Measurements from ENCODE around the gene ASB10. TPM values are rescaled to one million over a fixed set of nuclear protein-coding genes. Genes with fewer than 3 reads are reported as not detected.

The ASB10 gene
- total RNA-seq, 2 donors from 2014 or later = not detected

DNA sequence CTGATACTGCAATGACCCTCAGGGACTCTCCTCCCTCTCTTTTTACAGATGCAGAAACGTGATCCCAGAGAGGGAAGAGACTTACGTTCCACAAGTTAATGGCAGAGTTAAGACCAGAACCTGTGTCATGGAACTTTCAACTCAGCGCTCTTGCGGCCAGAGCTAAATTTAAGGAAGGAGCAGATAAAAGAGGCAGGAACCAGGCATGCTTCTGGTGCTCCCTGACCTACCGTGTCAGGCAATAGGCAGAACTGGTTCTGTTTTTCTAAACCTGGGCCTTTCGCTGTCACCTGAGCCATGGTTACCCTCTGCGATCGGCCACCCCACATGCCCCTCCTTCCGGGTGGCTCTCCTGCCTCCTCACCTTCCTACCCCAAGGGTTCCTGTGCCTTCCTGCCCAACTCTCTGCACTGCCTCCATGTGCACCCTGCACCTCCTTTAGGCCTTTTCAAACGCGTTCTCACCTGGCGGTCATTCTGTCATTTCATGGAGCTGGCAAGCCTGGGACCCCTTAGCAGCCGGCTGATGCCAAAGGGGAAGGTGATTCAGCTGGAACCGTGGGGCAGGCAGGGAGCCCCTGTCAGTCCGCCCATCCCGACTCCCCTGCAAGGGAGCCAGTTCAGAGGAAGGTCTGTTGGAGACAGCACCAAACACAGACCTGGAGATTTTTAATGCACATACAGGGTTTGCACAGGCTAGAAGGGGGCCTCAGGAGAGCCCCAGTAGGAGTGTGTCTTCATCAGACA, 11.8 kb downstream of the ASB10 start:
- no peak for DNase-seq
- peaks cover 11% of the 10 kb centered on the region for H3K4me1 Mint-ChIP-seq
- H3K4me3 Mint-ChIP-seq = no peak overlapping the region
- H3K36me3 Mint-ChIP-seq (ENCODE audit: low read depth) = peaks cover 2% of the 10 kb centered on the region
- ATAC-seq = no peak
- H3K9me3 ChIP-seq (ENCODE audit: control insufficient read depth, low read length, poor library complexity, severe bottlenecking) = no peaks in the 10 kb centered on the region
- H3K27ac Mint-ChIP-seq = no peak overlapping the region
- peaks cover 32% of the 10 kb centered on the region for H3K27me3 Mint-ChIP-seq

- Mint-ChIP-seq H3K36me3 (ENCODE audit: low read depth) (peaks cover 2% of the 10 kb centered on the region), H3K4me3 (no peak overlapping the region), H3K27me3 (peaks cover 39% of the 10 kb centered on the region), H3K4me1 (peaks cover 11% of the 10 kb centered on the region), H3K27ac (no peak overlapping the region)
- H3K9me3 ChIP-seq (ENCODE audit: control insufficient read depth, low read length, poor library complexity, severe bottlenecking) = no peaks in the 10 kb centered on the region
- DNase-seq (no peak), ATAC-seq (no peak)
These were observed 12.6 kb downstream of the ASB10 start for GRCh38 chr7:151174246-151175046.

- no peaks in the 10 kb centered on the region for H3K9me3 ChIP-seq (ENCODE audit: control insufficient read depth, low read length, poor library complexity, severe bottlenecking)
- ATAC-seq (no peak), DNase-seq (no peak)
- peaks cover 14% of the 10 kb centered on the region for H3K4me1 Mint-ChIP-seq
- H3K4me3 Mint-ChIP-seq = no peak overlapping the region
- H3K27ac Mint-ChIP-seq = no peak overlapping the region
- H3K27me3 Mint-ChIP-seq = peaks cover 41% of the 10 kb centered on the region
- peaks cover under 1% of the 10 kb centered on the region for H3K36me3 Mint-ChIP-seq (ENCODE audit: low read depth)
These were observed 13.4 kb downstream of the ASB10 start for GRCh38 chr7:151173386-151174245.

DNA sequence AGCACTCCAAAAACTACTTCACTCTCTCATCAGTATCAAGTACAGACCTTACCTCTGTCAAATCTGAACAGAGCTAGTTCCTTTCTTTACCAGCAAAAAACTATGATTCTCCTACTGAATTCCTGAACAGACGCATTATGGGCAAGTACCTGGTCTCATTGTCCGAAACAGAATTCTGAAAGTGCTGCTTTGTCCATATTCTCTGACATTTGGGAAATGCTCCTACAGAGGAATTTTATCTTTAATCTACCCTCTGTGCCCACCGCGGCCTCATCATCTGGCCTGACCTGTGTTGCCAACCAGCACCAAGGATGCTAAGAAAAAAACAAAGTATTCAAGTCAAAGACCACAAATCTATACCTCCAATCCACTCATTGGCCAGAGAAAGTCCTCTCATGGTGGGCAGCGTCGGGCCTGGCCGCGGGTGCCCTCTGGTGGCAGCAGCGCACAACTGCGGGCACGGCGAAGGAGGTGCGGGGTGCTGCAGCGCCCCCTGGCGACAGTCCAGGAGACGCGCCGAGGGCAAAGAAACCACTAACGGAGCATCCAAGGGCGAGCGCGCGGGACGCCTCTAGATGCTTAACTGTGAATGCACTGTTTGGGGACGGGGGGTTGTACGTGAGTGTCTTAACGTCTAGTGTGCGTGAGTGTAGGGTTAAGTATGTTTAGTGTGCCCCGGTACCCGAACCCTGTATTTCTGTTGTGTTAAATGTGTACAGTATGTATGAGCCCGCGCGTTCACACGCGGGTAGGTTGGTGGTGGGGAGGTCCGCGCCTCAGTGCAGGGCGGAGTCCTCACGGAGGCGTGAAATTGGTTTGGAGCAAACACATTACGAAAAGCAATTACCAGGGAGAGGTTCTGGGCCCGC, 14.5 kb downstream of the ASB10 start:
- peak overlapping the region; percentile 21 for H3K27ac Mint-ChIP-seq
- H3K27me3 Mint-ChIP-seq = peaks cover 45% of the 10 kb centered on the region

GRCh38 chr7:151168787-151169162, 18.3 kb downstream of the ASB10 start:
- no peak for DNase-seq
- H3K27ac Mint-ChIP-seq = peak overlapping the region; percentile 9
- H3K36me3 Mint-ChIP-seq (ENCODE audit: low read depth) = peaks cover 7% of the 10 kb centered on the region
- H3K4me1 Mint-ChIP-seq = peaks cover 23% of the 10 kb centered on the region
- no peaks in the 10 kb centered on the region for H3K9me3 ChIP-seq (ENCODE audit: control insufficient read depth, low read length, poor library complexity, severe bottlenecking)
- peaks cover 45% of the 10 kb centered on the region for H3K27me3 Mint-ChIP-seq
- no peak for ATAC-seq
- peak overlapping the region; percentile 92 for H3K4me3 Mint-ChIP-seq

More for the DNA sequence above, 14.5 kb downstream of the ASB10 start:
- ATAC-seq (peak; percentile 93), DNase-seq (peak; percentile 74 to 84 (median 78))
- peaks cover 5% of the 10 kb centered on the region for H3K36me3 Mint-ChIP-seq (ENCODE audit: low read depth)
- H3K4me3 Mint-ChIP-seq = peak overlapping the region; percentile 31
- peaks cover 19% of the 10 kb centered on the region for H3K4me1 Mint-ChIP-seq
- H3K9me3 ChIP-seq (ENCODE audit: control insufficient read depth, low read length, poor library complexity, severe bottlenecking) = no peaks in the 10 kb centered on the region

GRCh38 chr7:151168003-151168786, 18.9 kb downstream of the ASB10 start:
- ATAC-seq = peak; percentile 79
- peak; percentile 53 to 63 (median 61) for DNase-seq
- no peaks in the 10 kb centered on the region for H3K9me3 ChIP-seq (ENCODE audit: control insufficient read depth, low read length, poor library complexity, severe bottlenecking)
- Mint-ChIP-seq H3K36me3 (ENCODE audit: low read depth) (peaks cover 7% of the 10 kb centered on the region), H3K4me1 (peaks cover 21% of the 10 kb centered on the region), H3K27me3 (peaks cover 41% of the 10 kb centered on the region), H3K4me3 (peak overlapping the region; percentile 92), H3K27ac (peak overlapping the region; percentile 9)

DNA sequence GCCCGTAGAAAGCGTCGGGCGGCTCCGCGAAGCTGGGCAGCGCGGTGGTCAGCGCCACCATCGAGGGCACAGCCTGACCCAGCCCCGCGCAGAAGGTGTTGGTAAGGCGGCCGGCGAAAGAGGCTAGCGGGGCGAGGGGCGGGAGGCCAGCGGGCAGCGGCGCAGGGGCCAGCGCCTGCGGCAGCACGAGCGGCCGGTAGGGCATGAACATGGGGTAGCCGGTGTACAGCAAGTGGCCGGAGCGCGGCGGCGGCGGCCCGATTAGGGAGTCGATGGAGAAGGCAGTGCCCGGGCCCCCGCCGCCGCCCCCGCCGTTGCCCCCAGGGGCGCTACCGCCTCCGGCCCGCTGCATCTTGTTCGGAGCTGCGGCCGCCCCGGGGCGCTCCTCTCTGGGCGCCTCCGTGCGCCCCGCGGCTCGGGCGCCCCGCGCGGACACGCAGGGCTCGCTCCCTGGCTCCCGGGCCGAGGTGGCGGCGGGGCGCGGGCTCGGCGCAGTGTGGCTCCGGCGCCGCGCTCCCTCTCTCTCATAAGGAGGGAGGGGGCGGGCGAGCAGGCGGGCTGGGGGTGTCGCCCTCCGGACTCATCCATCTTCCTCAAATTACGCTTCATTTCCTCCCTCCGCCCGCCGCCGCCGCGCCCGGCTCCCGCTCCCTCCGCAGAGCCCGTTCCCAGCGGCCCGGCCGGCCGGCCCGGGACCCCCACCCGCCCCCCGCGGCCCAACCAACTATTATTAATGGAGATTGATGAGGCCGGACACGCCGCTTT, 19.7 kb downstream of the ASB10 start, which contains the start of gene GBX1:
GBX1 (minus strand) TSS at position 498 of the 765 bp plus-strand sequence; CDS start at position 352, 146 bp downstream.
- no peaks in the 10 kb centered on the region for H3K9me3 ChIP-seq (ENCODE audit: control insufficient read depth, low read length, poor library complexity, severe bottlenecking)
- Mint-ChIP-seq H3K27me3 (peaks cover 33% of the 10 kb centered on the region), H3K36me3 (ENCODE audit: low read depth) (peaks cover 7% of the 10 kb centered on the region), H3K4me3 (peak within 1 kb of the TSS; percentile 92), H3K27ac (peak within 1 kb of the TSS; percentile 9), H3K4me1 (peaks cover 16% of the 10 kb centered on the region)
- DNase-seq (no peak), ATAC-seq (peak; percentile 54)

DNA sequence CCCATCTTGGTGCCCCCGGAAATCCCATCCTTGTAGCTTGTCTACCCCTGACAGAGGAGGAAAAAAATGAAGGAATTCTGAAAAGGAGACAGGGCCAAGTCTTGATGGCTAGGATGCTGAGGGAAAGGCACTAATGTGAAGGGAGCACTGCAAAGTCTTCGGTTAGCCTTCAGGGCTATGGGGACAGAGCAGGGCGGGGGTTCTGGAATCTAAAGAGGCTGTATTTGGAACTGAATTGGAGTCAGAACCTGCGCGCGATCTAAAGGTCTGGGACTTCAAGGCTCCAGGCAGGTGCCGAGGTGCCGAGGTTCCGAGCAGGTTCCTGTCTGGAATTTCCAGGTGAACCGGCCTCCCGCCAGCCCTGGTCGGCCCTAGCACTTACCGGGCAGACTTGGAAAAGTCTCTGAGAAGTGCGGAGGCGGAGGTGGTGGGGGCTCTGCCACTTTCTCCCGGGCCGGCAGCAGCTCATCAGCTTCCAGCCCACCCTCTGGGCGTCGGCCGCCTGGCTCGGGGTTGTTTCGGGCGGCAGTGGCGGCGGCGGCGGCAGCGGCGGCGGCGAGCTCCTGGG, 20.3 kb downstream of the ASB10 start:
- no peaks in the 10 kb centered on the region for H3K9me3 ChIP-seq (ENCODE audit: control insufficient read depth, low read length, poor library complexity, severe bottlenecking)
- Mint-ChIP-seq H3K4me1 (peaks cover 14% of the 10 kb centered on the region), H3K27ac (no peak overlapping the region), H3K4me3 (peak overlapping the region; percentile 76), H3K36me3 (ENCODE audit: low read depth) (peaks cover 7% of the 10 kb centered on the region), H3K27me3 (peaks cover 31% of the 10 kb centered on the region)
- DNase-seq (no peak), ATAC-seq (no peak)

DNA sequence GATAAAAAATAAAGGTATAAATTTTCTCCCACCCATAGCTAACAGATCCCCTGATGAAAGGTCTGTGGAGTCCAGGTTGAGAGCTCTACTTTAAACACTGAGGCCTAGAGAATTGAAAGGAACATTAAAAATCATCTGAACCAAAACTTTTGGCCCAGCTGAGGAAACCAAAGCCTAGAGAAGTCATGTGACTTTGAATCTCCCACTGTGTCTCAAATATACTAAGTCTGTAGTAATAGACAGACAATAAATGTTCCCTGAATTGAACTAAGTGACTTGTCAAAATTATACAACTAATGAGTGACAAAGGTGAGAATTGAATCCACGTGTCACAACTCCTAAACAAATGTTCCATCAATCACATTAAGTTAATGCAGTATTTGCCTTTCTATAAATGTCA, 25.3 kb downstream of the ASB10 start:
- Mint-ChIP-seq H3K4me3 (no peak overlapping the region), H3K36me3 (ENCODE audit: low read depth) (peaks cover 4% of the 10 kb centered on the region), H3K4me1 (peaks cover 4% of the 10 kb centered on the region), H3K27me3 (peaks cover under 1% of the 10 kb centered on the region), H3K27ac (no peak overlapping the region)
- no peak for ATAC-seq
- DNase-seq = no peak
- no peaks in the 10 kb centered on the region for H3K9me3 ChIP-seq (ENCODE audit: control insufficient read depth, low read length, poor library complexity, severe bottlenecking)

- Mint-ChIP-seq H3K27me3 (peaks cover 24% of the 10 kb centered on the region), H3K4me1 (no peaks in the 10 kb centered on the region), H3K27ac (no peak overlapping the region), H3K36me3 (ENCODE audit: low read depth) (peaks cover 5% of the 10 kb centered on the region), H3K4me3 (no peak overlapping the region)
- DNase-seq = no peak
- no peak for ATAC-seq
- H3K9me3 ChIP-seq (ENCODE audit: control insufficient read depth, low read length, poor library complexity, severe bottlenecking) = no peaks in the 10 kb centered on the region
These were observed 29.3 kb downstream of the ASB10 start for GRCh38 chr7:151157645-151158329.
